WI38 (cell line): ENCODE data around the gene GABARAPL1.

ENCODE experiments used
- H3K4me3 ChIP-seq: 2 replicates; pipeline ENCODE4 v1.5.1; 2011; ENCODE audit warnings: low read depth, mild to moderate bottlenecking, control low read depth, low read length
- TF ChIP-seq, protein P1 (sequence below): IDR thresholded peaks from 2 replicates; pipeline ENCODE4 v1.5.1; 2012; ENCODE audit warnings: low read depth, mild to moderate bottlenecking, control low read depth, low read length

GABARAPL1 gene

DNA sequence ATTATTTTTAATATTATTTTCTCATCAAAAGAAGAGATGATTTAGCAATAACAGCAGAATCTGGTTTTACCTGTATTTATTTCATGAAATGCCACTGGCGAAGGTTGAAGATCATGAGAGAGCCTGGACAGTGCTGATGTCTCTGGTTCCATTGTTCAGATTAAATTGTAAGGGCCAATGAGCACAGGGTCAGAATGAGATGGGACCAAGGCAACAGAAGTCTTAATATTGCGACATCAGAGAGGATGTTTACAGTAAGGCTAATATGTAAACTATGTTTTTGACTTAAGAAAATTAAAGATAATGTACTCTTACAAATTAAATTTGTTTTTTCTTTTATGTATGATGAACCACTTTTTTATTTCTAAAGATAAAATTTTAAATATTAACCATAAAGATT is 59.8 kb downstream of the GABARAPL1 start:
- TF ChIP-seq, protein P1, sequence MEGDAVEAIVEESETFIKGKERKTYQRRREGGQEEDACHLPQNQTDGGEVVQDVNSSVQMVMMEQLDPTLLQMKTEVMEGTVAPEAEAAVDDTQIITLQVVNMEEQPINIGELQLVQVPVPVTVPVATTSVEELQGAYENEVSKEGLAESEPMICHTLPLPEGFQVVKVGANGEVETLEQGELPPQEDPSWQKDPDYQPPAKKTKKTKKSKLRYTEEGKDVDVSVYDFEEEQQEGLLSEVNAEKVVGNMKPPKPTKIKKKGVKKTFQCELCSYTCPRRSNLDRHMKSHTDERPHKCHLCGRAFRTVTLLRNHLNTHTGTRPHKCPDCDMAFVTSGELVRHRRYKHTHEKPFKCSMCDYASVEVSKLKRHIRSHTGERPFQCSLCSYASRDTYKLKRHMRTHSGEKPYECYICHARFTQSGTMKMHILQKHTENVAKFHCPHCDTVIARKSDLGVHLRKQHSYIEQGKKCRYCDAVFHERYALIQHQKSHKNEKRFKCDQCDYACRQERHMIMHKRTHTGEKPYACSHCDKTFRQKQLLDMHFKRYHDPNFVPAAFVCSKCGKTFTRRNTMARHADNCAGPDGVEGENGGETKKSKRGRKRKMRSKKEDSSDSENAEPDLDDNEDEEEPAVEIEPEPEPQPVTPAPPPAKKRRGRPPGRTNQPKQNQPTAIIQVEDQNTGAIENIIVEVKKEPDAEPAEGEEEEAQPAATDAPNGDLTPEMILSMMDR = no peak
- H3K4me3 ChIP-seq = no peak overlapping the region
